HEK293T (cell line): ENCODE measurements around the gene EVPL.

Experiments used
- CTCF ChIA-PET: fragments of 350-600 bp; formaldehyde crosslinking; extraction: SDS; loops from one replicate; lab custom pipeline; 2021; ENCODE audit warnings: antibody characterized with exemption, inconsistent platforms; lab: Yijun Ruan, JAX
- POLR2A ChIA-PET: fragments of 350-600 bp; formaldehyde crosslinking; extraction: SDS; loops from one replicate; lab custom pipeline; 2020; ENCODE audit warnings: antibody characterized with exemption, inconsistent platforms; lab: Yijun Ruan, JAX
- DNase-seq: peaks from one replicate; pipeline ENCODE4 v3.0.0; 2012; ENCODE audit warnings: mixed read lengths; ENCODE audit errors: extremely low spot score
- ARNT ChIP-seq: fragments of 450-650 bp; IDR thresholded peaks from 2 replicates; pipeline ENCODE4 v1.6.1; 2017; ENCODE audit warnings: mild to moderate bottlenecking
- BHLHE40 ChIP-seq: fragments of 450-650 bp; IDR thresholded peaks from 2 replicates; pipeline ENCODE4 v1.6.1; 2016; ENCODE audit warnings: mild to moderate bottlenecking, moderate library complexity, borderline replicate concordance
- CTBP1 ChIP-seq: fragments of 450-650 bp; IDR thresholded peaks from 2 replicates; pipeline ENCODE4 v1.6.1; 2016; ENCODE audit warnings: borderline replicate concordance
- ELF4 ChIP-seq: fragments of 450-650 bp; IDR thresholded peaks from 2 replicates; pipeline ENCODE4 v1.6.1; 2017; ENCODE audit warnings: antibody characterized with exemption
- FOXA1 ChIP-seq: fragments of 450-650 bp; IDR thresholded peaks from 2 replicates; pipeline ENCODE4 v1.6.1; 2016; ENCODE audit warnings: mild to moderate bottlenecking
- FOXK2 ChIP-seq: fragments of 450-650 bp; IDR thresholded peaks from 2 replicates; pipeline ENCODE4 v1.6.1; 2016; ENCODE audit warnings: mild to moderate bottlenecking
- FOXM1 ChIP-seq: fragments of 450-650 bp; IDR thresholded peaks from 2 replicates; pipeline ENCODE4 v1.6.1; 2017; ENCODE audit warnings: mild to moderate bottlenecking, borderline replicate concordance
- HDGF ChIP-seq: fragments of 450-650 bp; IDR thresholded peaks from 2 replicates; pipeline ENCODE4 v1.6.1; 2017; ENCODE audit warnings: antibody characterized with exemption, borderline replicate concordance
- L3MBTL2 ChIP-seq: fragments of 450-650 bp; conservative IDR thresholded peaks from 2 replicates; pipeline ENCODE4 v1.6.1; 2016; ENCODE audit warnings: mild to moderate bottlenecking
- LEF1 ChIP-seq: fragments of 450-650 bp; IDR thresholded peaks from 2 replicates; pipeline ENCODE4 v1.6.1; 2017; ENCODE audit warnings: mild to moderate bottlenecking, borderline replicate concordance
- NFRKB ChIP-seq: fragments of 450-650 bp; IDR thresholded peaks from 2 replicates; pipeline ENCODE4 v1.6.1; 2016; ENCODE audit warnings: mild to moderate bottlenecking, moderate library complexity
- PKNOX1 ChIP-seq: fragments of 450-650 bp; IDR thresholded peaks from 2 replicates; pipeline ENCODE4 v1.6.1; 2016
- SP1 ChIP-seq: fragments of 450-650 bp; IDR thresholded peaks from 2 replicates; pipeline ENCODE4 v1.6.1; 2017
- SUZ12 ChIP-seq: fragments of 450-650 bp; IDR thresholded peaks from 2 replicates; pipeline ENCODE4 v1.6.1; 2016; ENCODE audit warnings: mild to moderate bottlenecking
- TARDBP ChIP-seq: fragments of 450-650 bp; IDR thresholded peaks from 2 replicates; pipeline ENCODE4 v1.6.1; 2016
- ZNF384 ChIP-seq: fragments of 450-650 bp; IDR thresholded peaks from 2 replicates; pipeline ENCODE4 v1.6.1; 2016

The EVPL gene

GRCh38 chr17:76027159-76027839 is at the start of gene EVPL:
Gene EVPL, minus strand, starts transcription at chr17:76027306. Its CDS starts 108 bp downstream, at chr17:76027198.
- TF ChIP-seq SP1 (no peak), TARDBP (no peak), HDGF (no peak), BHLHE40 (no peak), SUZ12 (no peak), ELF4 (no peak), PKNOX1 (no peak)
- no peak for DNase-seq
- POLR2A ChIA-PET, result no interaction called here
- CTCF ChIA-PET, result interaction anchor here (0.7 kb wide), 1 partner anchor 234 kb away, joined by 3 read pairs; no protein-coding TSS in a partner anchor

GRCh38 chr17:76076146-76076764 is 49.1 kb upstream of the EVPL start:
- ChIA-PET CTCF (interaction anchor here (0.6 kb wide), 1 partner anchor 125 kb away, joined by 3 read pairs; no protein-coding TSS in a partner anchor), POLR2A (no interaction called here)
- DNase-seq, result no peak
- TF ChIP-seq LEF1 (no peak), PKNOX1 (no peak), L3MBTL2 (no peak), ZNF384 (no peak), FOXA1 (no peak), NFRKB (no peak), HDGF (no peak), TARDBP (no peak), BHLHE40 (no peak), FOXK2 (no peak), SUZ12 (no peak), SP1 (no peak), FOXM1 (no peak), ELF4 (no peak), CTBP1 (no peak), ARNT (no peak)

- DNase-seq, result no peak
- CTCF ChIA-PET, result interaction anchor here (0.6 kb wide), 1 partner anchor 186 kb away, joined by 4 read pairs; no protein-coding TSS in a partner anchor
- TF ChIP-seq FOXA1 (no peak), FOXK2 (no peak), ARNT (no peak), LEF1 (no peak), SUZ12 (no peak), ZNF384 (no peak), FOXM1 (no peak), BHLHE40 (no peak), TARDBP (no peak), HDGF (no peak), L3MBTL2 (no peak), NFRKB (no peak), SP1 (no peak), PKNOX1 (no peak), ELF4 (no peak)
- POLR2A ChIA-PET, result no interaction called here
Measured at GRCh38 chr17:76075364-76076145, 48.4 kb upstream of the EVPL start.

- POLR2A ChIA-PET, result no interaction called here
- CTCF ChIA-PET, result interaction anchor here (0.6 kb wide), 1 partner anchor 186 kb away, joined by 4 read pairs; no protein-coding TSS in a partner anchor
- no peak for DNase-seq
- no peak for TF ChIP-seq ARNT
- TF ChIP-seq SP1, result no peak
- TF ChIP-seq HDGF, result no peak
- no peak for TF ChIP-seq TARDBP
- TF ChIP-seq FOXA1, result no peak
- no peak for TF ChIP-seq BHLHE40
- no peak for TF ChIP-seq L3MBTL2
- no peak for TF ChIP-seq LEF1
- TF ChIP-seq NFRKB, result no peak
- no peak for TF ChIP-seq PKNOX1
Measured at GRCh38 chr17:76074390-76075363, 47.6 kb upstream of the EVPL start, which contains the start of gene GALR2. Gene GALR2, plus strand, starts transcription at chr17:76074781. Its CDS starts 103 bp downstream, at chr17:76074884.
